Peyer's patch (tissue), 4 donors: ENCODE data around the gene RAP2A. TPM values are rescaled to one million over a fixed set of nuclear protein-coding genes. Genes with fewer than 3 reads are reported as not detected.

Experiments used
- DNase-seq, 3 donors: peaks; one replicate each; pipeline ENCODE4 v3.0.0-alpha.2; 2017 to 2019
- H3K27ac ChIP-seq, 4 donors: fragments of 200-600 bp; sonication (generic); one replicate each; pipeline ENCODE4 v1.5.1; 2016 to 2019
- H3K27me3 ChIP-seq, 2 donors: fragments of 200-600 bp; sonication (generic); one replicate each; pipeline ENCODE4 v1.5.1; 2019
- H3K36me3 ChIP-seq, 3 donors: fragments of 200-600 bp; sonication (generic); one replicate each; pipeline ENCODE4 v1.5.1; 2016 to 2019
- H3K4me1 ChIP-seq, 4 donors: fragments of 200-600 bp; sonication (generic); one replicate each; pipeline ENCODE4 v1.5.1; 2016 to 2019
- H3K4me3 ChIP-seq, 4 donors: fragments of 200-600 bp; sonication (generic); 1 replicate in 3 of 4; 2 replicates in 1 of 4; pipeline ENCODE4 v1.5.1; 2016 to 2019; ENCODE audit warnings: mild to moderate bottlenecking in 1 of 4
- H3K9me3 ChIP-seq, 4 donors: fragments of 200-600 bp; sonication (generic); one replicate each; pipeline ENCODE4 v1.5.1; 2016 to 2019; ENCODE audit warnings: mild to moderate bottlenecking in 1 of 4
- POLR2A ChIP-seq, 2 donors: fragments of 450-650 bp; IDR thresholded peaks; one replicate each; pipeline ENCODE4 v1.5.1; 2017; ENCODE audit warnings: antibody characterized with exemption in 2 of 2, mild to moderate bottlenecking in 2 of 2, moderate library complexity in 2 of 2
- small RNA-seq, 2 donors: library from RNA; depleted of rRNA; stranded (forward); fragments of <200 nt; gene quantifications; one replicate each; pipeline ENCODE3, GENCODE V24; 2016
- total RNA-seq, 4 donors: library from RNA; depleted of rRNA; stranded (reverse); fragments of >200 nt; gene quantifications; one replicate each; pipeline ENCODE4 v1.1.0, GENCODE V29; 2016
- TF ChIP-seq, protein P1 (sequence below), 6 experiments: fragments of 450-650 bp in 4 of 6; fragments of 200-600 bp in 2 of 6; sonication (generic) in 1 of 6; IDR thresholded peaks; one replicate each; pipeline ENCODE4 v1.5.1; 2017 to 2019; ENCODE audit warnings: antibody characterized with exemption in 6 of 6, mild to moderate bottlenecking in 3 of 6, moderate library complexity in 1 of 6

RAP2A gene
- total RNA-seq, 4 donors from 2014 or later, result 8.7 to 19.8 (median 16.4) TPM

DNA sequence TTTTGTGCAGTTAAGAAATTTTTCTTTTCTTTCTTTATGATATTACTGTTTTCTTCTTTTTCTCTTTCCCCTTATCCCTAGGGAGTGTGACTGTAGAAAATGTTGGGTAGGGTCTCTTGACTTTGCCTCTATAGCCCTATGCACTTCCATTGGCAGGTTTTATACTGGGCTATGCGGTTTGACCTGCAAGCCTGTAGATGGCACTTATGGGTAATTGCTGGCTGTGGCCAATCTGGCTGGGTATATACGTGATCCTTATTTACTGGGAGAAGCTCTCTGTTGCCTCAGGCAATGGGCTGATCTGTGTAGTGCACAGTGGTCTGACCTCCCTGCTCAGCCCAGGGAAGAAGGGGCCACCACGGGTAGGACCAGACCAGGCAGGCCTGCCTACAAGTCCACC is 78.8 kb downstream of the RAP2A start:
- no peaks in the 10 kb centered on the region for H3K9me3 ChIP-seq
- TF ChIP-seq, protein P1, sequence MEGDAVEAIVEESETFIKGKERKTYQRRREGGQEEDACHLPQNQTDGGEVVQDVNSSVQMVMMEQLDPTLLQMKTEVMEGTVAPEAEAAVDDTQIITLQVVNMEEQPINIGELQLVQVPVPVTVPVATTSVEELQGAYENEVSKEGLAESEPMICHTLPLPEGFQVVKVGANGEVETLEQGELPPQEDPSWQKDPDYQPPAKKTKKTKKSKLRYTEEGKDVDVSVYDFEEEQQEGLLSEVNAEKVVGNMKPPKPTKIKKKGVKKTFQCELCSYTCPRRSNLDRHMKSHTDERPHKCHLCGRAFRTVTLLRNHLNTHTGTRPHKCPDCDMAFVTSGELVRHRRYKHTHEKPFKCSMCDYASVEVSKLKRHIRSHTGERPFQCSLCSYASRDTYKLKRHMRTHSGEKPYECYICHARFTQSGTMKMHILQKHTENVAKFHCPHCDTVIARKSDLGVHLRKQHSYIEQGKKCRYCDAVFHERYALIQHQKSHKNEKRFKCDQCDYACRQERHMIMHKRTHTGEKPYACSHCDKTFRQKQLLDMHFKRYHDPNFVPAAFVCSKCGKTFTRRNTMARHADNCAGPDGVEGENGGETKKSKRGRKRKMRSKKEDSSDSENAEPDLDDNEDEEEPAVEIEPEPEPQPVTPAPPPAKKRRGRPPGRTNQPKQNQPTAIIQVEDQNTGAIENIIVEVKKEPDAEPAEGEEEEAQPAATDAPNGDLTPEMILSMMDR (IDR thresholded peaks at IDR 0.05), result no peak
- no peak for TF ChIP-seq POLR2A (IDR thresholded peaks at IDR 0.05)
- no peaks in the 10 kb centered on the region for H3K4me1 ChIP-seq
- H3K36me3 ChIP-seq, result no peaks in the 10 kb centered on the region
- DNase-seq, result no peak
- no peak overlapping the region for H3K4me3 ChIP-seq
- no peaks in the 10 kb centered on the region for H3K27me3 ChIP-seq
- H3K27ac ChIP-seq, result no peak overlapping the region

DNA sequence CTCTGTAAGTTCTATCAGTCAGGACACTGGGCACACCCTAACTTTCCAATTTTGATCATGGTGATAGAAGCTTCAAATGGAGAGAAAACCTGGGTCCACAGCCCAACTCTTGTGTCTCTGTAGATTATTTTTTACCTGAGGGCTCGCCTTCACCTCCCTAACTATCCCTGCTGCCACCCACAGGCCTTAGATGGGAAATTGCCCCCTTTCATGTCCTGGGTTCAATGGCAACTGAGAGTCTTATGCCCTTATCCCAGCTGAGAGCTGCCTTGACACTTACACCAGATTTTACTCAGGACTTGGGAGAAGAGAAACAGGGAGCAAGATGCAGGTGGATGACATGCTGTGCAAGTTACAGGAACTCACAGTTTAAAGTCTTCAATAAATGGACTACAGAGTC is 81.7 kb downstream of the RAP2A start:
- Histone ChIP-seq H3K4me1 (no peaks in the 10 kb centered on the region), H3K4me3 (no peak overlapping the region), H3K27me3 (no peaks in the 10 kb centered on the region), H3K9me3 (no peaks in the 10 kb centered on the region), H3K27ac (no peak overlapping the region), H3K36me3 (no peaks in the 10 kb centered on the region)
- DNase-seq, result no peak
- TF ChIP-seq POLR2A (IDR thresholded peaks at IDR 0.05), result no peak
- TF ChIP-seq, protein P1 (IDR thresholded peaks at IDR 0.05), result no peak

DNA sequence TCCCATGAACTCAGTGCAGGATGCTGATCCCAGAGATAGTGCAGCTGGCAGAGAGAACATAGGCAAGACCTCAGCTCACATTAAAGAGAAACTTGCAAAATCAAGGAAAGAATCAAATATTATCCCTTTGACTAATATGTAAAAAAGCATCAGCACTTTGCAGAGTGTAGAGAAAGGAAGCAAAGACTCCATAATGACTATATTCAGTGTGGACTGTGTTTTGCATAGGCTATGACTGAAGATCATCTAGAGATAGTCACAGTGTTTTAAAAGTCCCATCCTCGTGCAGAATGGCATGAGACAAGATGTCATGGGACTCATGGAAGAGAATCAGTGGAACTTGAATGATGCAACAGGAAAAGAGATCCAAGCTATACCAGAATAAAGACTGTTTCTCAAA is 84.0 kb downstream of the RAP2A start:
- Histone ChIP-seq H3K27ac (no peak overlapping the region), H3K9me3 (no peaks in the 10 kb centered on the region), H3K27me3 (no peaks in the 10 kb centered on the region), H3K36me3 (no peaks in the 10 kb centered on the region), H3K4me3 (no peak overlapping the region), H3K4me1 (no peaks in the 10 kb centered on the region)
- TF ChIP-seq POLR2A (IDR thresholded peaks at IDR 0.05), result no peak
- TF ChIP-seq, protein P1 (IDR thresholded peaks at IDR 0.05), result no peak
- no peak for DNase-seq

Small RNAs within 50 kb of the gene (small RNA-seq; reads per million reads assigned to genes)
- 0 reads per million in 2 donors for gene AL442067.1

Other genes starting within 250 kb of the RAP2A start
- 10 to 100 TPM; 27.0 to 44.6 (median 36.3) TPM for gene MBNL2, start 211.8 kb upstream of the RAP2A start, total RNA-seq